Esophagus mucosa (tissue), 1 donor: ENCODE measurements around the gene CDC6. TPM values are rescaled to one million over a fixed set of nuclear protein-coding genes. Genes with fewer than 3 reads are reported as not detected.

Experiments used
- ATAC-seq: fragments of 200-7000 bp; cut with Tn5 transposase; one replicate; pipeline ENCODE4 v1.9.1; 2020
- total RNA-seq: library from RNA; stranded (reverse); gene quantifications from one replicate; pipeline ENCODE4 v1.2.4, GENCODE V29; 2023
- donor health status: DM: yes; HTN: yes; CAD: no.

The CDC6 gene
- total RNA-seq, 1 donor from 2014 or later: 12.8 TPM

DNA sequence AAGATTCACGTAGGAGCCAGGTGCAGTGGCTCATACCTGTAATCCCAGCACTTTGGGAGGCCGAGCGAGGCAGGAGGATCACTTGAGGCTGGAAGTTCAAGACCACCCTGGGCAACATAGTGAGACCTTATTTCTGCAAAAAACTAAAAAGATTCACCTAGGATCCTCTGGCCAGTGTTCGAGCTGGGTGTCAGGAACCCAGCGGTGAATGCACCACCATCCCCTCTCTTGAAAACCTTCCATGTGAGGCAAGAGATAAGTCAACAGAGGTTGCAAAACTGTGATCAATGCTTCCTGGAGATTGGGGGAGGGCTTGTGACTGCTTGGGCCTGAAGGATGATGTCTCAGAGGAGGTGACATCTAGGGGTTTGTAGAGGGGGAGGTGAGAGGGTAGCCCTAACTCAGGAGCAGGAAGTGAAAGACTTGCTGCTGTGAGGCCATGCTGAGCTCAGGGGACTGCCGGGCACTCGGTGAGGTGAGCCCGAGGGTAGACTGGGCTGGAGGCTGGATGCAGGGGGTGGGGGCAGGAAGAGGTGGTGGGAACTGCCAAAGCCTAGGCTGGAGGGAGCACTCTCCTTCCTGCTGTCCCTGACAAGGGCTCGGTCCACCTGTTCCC is 65.2 kb downstream of the CDC6 start:
- ATAC-seq: no peak

Other genes starting within 250 kb of the CDC6 start
- 55.9 TPM for gene MED24, start 233.5 kb upstream of the CDC6 start, total RNA-seq
- 9.4 TPM for gene THRA, start 224.9 kb upstream of the CDC6 start, total RNA-seq
- gene NR1D1, start 187.3 kb upstream of the CDC6 start, total RNA-seq: 14.6 TPM
- gene MSL1, start 165.9 kb upstream of the CDC6 start, total RNA-seq: 36.1 TPM
- gene CASC3, start 147.3 kb upstream of the CDC6 start, total RNA-seq: 38.5 TPM
- 112 TPM for gene RAPGEFL1, start 110.4 kb upstream of the CDC6 start, total RNA-seq
- 27.2 TPM for gene WIPF2, start 68.6 kb upstream of the CDC6 start, total RNA-seq
- 8.2 TPM for gene RARA, start 21.3 kb downstream of the CDC6 start, total RNA-seq
- 0.28 TPM for gene GJD3, start 76.9 kb downstream of the CDC6 start, total RNA-seq
- gene TOP2A, start 130.0 kb downstream of the CDC6 start, total RNA-seq: 56.1 TPM
- 72.1 TPM for gene IGFBP4, start 155.6 kb downstream of the CDC6 start, total RNA-seq
- 52.1 TPM for gene TNS4, start 213.7 kb downstream of the CDC6 start, total RNA-seq